Stimulated activated naive CD4-positive, alpha-beta T cell (primary cell): ENCODE data around the gene BHLHE23.

Source experiments
- DNase-seq, 6 experiments: peaks; one replicate each; lab custom pipeline; 2025; lab: John Stamatoyannopoulos, UW

Gene BHLHE23

GRCh38 chr20:63006540-63007359 lies at the start of gene BHLHE23:
TSS of gene BHLHE23 (minus strand) at chr20:63006964. CDS start at chr20:63006774, 190 bp downstream.
- DNase-seq: peak in 3 of 6 experiments; percentile 18 to 36 (median 26)

DNA sequence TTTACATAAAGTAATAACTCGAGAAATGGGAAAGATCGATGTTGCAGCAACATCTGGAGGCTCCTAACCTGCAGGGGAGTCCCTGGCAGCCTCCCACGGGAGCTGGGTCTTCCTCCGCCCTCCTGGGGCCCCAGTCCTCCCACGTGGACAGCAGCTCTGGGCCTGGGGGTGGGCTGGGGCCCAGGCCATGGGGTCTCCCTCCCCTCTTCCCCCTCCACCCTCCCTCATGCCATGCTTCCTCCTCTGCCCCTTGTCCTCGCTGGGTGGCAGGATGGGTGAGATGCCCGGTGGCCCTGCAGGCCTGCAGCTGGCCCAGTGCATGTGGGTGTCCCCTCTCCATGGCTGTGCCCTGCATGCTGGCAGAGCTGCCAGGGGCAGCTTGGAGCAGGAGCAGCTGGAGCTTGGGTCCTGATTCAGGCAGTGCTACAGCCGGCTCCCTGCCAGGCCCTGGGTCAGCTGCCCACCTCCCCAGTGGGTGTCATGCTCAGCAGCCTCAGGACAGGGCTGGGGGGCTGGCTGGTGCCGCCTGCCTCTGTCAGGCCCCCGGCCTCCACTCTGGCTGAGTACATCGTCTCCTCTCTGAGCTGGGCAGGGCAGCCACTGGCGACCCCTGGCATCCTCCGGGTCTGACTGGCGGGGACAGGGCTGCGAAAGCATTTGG lies 48.9 kb upstream of the BHLHE23 start:
- DNase-seq: no peak

DNA sequence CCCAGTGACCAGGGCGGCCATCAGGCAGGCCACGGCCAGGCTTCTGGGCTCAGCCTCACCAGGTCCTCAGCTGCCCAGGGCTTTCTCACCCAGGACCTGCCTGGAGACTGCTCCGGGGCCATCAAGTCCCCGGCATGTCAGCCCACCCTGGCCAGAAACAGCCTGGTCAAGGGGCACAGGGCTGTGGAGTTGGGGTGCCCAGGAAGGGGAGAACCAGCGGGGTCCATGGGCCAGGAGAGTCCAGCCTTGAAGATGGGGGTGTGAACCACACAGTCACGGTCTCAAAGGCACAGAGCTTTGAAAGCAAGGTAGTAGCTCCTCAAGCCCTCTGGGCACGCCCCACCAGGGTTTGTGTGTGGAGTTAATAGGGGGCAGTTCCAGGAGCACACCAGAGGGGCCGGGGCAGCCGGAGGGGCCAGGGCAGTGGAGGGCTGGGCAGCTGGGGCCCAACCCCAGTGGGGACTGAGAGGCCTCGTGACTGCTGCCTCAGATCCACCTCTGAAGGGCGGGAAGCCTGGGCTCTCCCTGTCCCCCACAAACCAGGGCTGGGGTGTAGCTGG lies 48.0 kb upstream of the BHLHE23 start:
- no peak for DNase-seq

DNA sequence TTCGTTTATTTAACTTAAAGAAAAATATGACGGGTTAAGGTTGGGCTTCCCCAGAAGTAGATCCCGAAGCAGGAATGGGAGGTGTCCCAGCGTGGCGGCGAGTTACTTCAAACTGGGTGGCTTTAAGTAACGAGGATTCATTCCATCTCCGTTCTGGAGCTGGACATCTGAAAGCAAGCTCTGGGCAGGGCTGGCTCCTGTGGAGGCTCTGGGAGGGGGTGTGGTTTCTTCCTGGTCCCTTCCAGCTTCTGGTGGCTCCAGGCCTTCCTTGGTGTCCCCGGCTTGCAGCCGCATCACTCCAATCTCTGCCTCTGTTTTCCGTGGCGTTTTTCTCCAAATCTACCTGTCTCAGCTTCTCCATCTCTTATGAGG lies 47.3 kb upstream of the BHLHE23 start:
- DNase-seq: no peak

- DNase-seq: no peak
These were observed 46.8 kb upstream of the BHLHE23 start for GRCh38 chr20:63053432-63054102.

DNA sequence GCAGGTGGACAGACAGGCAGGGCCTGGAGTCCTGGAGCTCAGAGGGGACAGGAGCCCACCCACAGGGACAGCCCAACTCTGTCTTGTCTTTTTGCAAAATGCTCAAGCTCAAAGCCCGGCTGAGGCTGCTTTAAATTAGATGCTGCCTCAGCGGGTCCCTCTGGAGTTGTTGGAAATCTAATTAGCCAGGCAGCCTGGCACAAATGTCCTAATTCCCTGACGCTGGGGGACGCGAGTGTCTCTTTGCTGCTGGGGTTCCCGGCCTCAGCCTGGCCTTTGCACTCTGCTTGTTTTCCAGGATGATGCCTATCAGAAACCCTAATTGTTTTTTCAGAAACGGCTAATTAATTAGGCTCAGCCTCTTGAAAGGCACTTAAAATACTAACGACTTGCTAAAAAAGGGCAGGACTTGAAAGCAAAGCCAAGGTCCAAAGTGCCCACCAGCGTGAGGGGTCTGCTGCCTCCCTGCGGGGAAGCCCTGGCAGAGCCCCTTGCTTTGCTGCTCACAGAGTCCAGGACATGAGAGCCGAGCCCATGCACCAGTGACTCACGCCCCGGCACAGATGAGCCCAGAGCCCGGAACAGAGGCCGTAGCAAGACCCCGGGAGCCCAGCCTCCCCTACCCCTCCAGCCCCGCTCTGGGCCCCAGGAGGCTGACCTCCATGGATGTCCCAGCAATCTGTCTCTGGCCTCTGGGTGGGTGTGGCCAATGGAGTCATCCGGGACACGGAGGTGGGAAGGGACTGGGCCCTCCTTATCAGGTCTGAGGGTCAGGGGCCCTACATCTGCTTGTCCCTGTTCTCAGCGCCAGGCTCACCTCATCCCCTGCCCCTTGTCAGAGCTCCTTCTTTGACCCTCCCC lies 46.0 kb upstream of the BHLHE23 start:
- no peak for DNase-seq

GRCh38 chr20:63051911-63052310 lies 45.1 kb upstream of the BHLHE23 start:
- DNase-seq: no peak

GRCh38 chr20:63051186-63051860 lies 44.6 kb upstream of the BHLHE23 start:
- no peak for DNase-seq

DNA sequence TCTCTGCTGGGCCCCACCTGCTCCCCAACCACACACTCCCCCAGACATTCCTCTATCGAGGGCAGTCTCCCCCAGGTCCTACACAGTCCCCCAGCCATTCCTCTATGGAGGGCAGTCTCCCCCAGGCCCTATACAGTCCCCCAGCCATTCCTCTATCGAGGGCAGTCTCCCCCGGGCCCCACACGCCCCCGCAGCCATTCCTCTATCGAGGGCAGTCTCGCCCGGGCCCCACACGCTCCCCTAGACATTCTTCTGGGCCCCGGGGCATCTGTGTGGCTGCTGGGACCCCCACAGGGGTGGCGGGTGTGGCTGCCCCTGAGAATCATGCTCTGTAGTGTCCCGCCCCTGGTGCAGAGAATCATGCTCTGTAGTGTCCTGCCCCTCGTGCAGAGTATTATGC lies 43.6 kb upstream of the BHLHE23 start:
- DNase-seq: no peak

DNA sequence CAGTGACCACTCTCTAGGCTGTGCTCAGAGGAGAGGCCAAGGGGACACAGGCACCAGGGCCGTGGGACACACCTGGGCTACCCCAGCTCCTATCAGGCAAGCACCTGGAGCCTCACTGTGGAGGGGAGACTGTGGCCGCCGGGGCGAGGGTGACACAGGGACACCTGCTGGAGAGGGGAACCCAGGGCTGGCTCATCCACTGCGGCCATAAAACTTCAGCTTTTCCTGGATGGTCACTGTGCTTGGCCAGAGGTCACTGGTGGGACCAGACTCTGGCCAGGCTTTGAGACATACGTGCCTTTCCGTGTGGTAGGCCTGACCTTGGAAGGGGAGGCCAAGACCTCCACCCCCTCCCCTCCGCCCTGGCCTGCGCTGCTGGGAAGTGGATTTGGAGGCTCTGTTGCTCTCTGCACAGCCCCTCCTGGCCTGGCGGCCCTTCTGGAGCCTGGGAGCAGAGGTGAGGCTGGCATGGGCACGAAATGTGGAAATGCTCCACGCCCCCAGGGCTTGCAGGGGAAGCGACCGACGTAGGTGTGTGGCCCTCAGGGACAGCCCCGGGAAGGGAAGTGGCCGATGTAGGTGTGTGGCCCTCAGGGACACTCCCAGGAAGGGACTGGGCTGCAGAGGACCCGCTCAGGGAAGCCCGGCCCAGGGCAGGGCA lies 42.9 kb upstream of the BHLHE23 start:
- DNase-seq: no peak

GRCh38 chr20:63049191-63049518 lies 42.4 kb upstream of the BHLHE23 start:
- no peak for DNase-seq

- DNase-seq: no peak
These were observed 41.9 kb upstream of the BHLHE23 start for GRCh38 chr20:63048516-63049190.

- DNase-seq: no peak
These were observed 41.2 kb upstream of the BHLHE23 start for GRCh38 chr20:63047946-63048345.

GRCh38 chr20:63047267-63047666 lies 40.5 kb upstream of the BHLHE23 start:
- DNase-seq: no peak

- DNase-seq: no peak
These were observed 40.1 kb upstream of the BHLHE23 start for GRCh38 chr20:63046841-63047240.

- no peak for DNase-seq
These were observed 39.2 kb upstream of the BHLHE23 start for GRCh38 chr20:63045991-63046390.

GRCh38 chr20:63045401-63045800 lies 38.6 kb upstream of the BHLHE23 start:
- DNase-seq: no peak

GRCh38 chr20:63044605-63045004 lies 37.8 kb upstream of the BHLHE23 start:
- DNase-seq: no peak

- DNase-seq: no peak
These were observed 37.4 kb upstream of the BHLHE23 start for GRCh38 chr20:63044204-63044600.
